Muscle of back (tissue), 11 donors: Measurements from ENCODE around the gene PSIP1. TPM values are rescaled to one million over a fixed set of nuclear protein-coding genes. Genes with fewer than 3 reads are reported as not detected.
"Not testable (repeated sequence)": the region's sequence is repeated elsewhere in the genome, so short reads cannot be mapped to it uniquely, and the experiment has no call there.

ENCODE experiments used
- DNase-seq, 3 donors: peaks; one replicate each; pipeline versions ENCODE4 v3.0.0 to v3.0.0-alpha.2; 2013
- polyA plus RNA-seq, 10 donors: library from polyadenylated mRNA; unstranded; fragments of 120-200 nt; gene quantifications; one replicate each; pipeline ENCODE4 v1.2.1, GENCODE V29; 2013; ENCODE audit not compliant: insufficient read length in 10 of 10

The PSIP1 gene
- polyA plus RNA-seq, 10 donors, result 71.0 to 113 (median 83.6) TPM

- not testable (repeated sequence) for DNase-seq
These were observed 68.9 kb downstream of the PSIP1 start for GRCh38 chr9:15441841-15442240.

GRCh38 chr9:15438891-15439290, 71.9 kb downstream of the PSIP1 start:
- DNase-seq, result no peak

GRCh38 chr9:15433661-15434060, 77.1 kb downstream of the PSIP1 start:
- DNase-seq, result no peak

GRCh38 chr9:15433191-15433590, 77.6 kb downstream of the PSIP1 start:
- no peak for DNase-seq

GRCh38 chr9:15430920-15431844, 79.6 kb downstream of the PSIP1 start:
- DNase-seq, result peak in 1 of 3 donors; percentile 4

- DNase-seq, result not testable (repeated sequence)
These were observed 83.1 kb downstream of the PSIP1 start for GRCh38 chr9:15427702-15428101.

- DNase-seq, result no peak
These were observed 84.8 kb downstream of the PSIP1 start for GRCh38 chr9:15426019-15426418.

- DNase-seq, result peak; percentile 16 to 55 (median 34)
These were observed 87.4 kb downstream of the PSIP1 start for GRCh38 chr9:15423231-15423985.

- peak; percentile 94 to 98 (median 97) for DNase-seq
These were observed 88.2 kb downstream of the PSIP1 start, which contains the start of gene SNAPC3 for GRCh38 chr9:15422372-15423230. Gene SNAPC3, plus strand, starts transcription at chr9:15422876. Its CDS starts 4 bp downstream, at chr9:15422880.

GRCh38 chr9:15421990-15422371, 88.8 kb downstream of the PSIP1 start:
- DNase-seq, result no peak

GRCh38 chr9:15421532-15421931, 89.2 kb downstream of the PSIP1 start:
- DNase-seq, result no peak

GRCh38 chr9:15420796-15421195, 90.0 kb downstream of the PSIP1 start:
- DNase-seq, result peak in 1 of 3 donors; percentile 5

- DNase-seq, result no peak
These were observed 93.1 kb downstream of the PSIP1 start for GRCh38 chr9:15417626-15418025.

GRCh38 chr9:15416880-15417279, 93.9 kb downstream of the PSIP1 start:
- peak in 1 of 3 donors; percentile 29 for DNase-seq

Other genes with a start within 250 kb of the PSIP1 start
- 1 to 10 TPM; 1.9 to 3.6 (median 2.6) TPM for gene TTC39B, start 203.8 kb downstream of the PSIP1 start, polyA plus RNA-seq
- gene SNAPC3, start 88.1 kb downstream of the PSIP1 start, polyA plus RNA-seq, result 10 to 100 TPM; 22.9 to 33.7 (median 28.6) TPM
- gene CCDC171, start 42.1 kb upstream of the PSIP1 start, polyA plus RNA-seq, result 1 to 10 TPM in 9 of 10 donors, under 1 TPM in 1; 0.98 to 3.7 (median 2.2) TPM